NCI-H2227 treated with DMSO at 0.1 percent for 48 hours (cell line): ENCODE data around the gene ARHGEF10L.
"Not testable (repeated sequence)": the region's sequence is repeated elsewhere in the genome, so short reads cannot be mapped to it uniquely, and the experiment has no call there.

Experiments
- DNase-seq: peaks from one replicate; lab custom pipeline; 2025; lab: John Stamatoyannopoulos, UW

ARHGEF10L gene

GRCh38 chr1:17744666-17745478, 205.4 kb downstream of the ARHGEF10L start:
- no peak for DNase-seq

GRCh38 chr1:17745479-17745955, 206.0 kb downstream of the ARHGEF10L start:
- no peak for DNase-seq

- DNase-seq, result not testable (repeated sequence)
Observed at GRCh38 chr1:17746281-17746680, 206.8 kb downstream of the ARHGEF10L start.

GRCh38 chr1:17746920-17747319, 207.4 kb downstream of the ARHGEF10L start:
- DNase-seq, result no peak
